ENCODE measurements around the gene RELB.

GRCh38 chr19:45056831-45057230, 55.6 kb downstream of the RELB start:
- no peak for TF ChIP-seq POLR2AphosphoS5 (IDR thresholded peaks at IDR 0.05; ENCODE audit: low read depth, low read length)
- TF ChIP-seq TAF1 (IDR thresholded peaks at IDR 0.05; ENCODE audit: borderline replicate concordance, insufficient read depth, low read length) = no peak
- no peak for TF ChIP-seq SIN3A (IDR thresholded peaks at IDR 0.05; ENCODE audit: borderline replicate concordance, insufficient read depth, low read length)

Data from PFSK-1 (cell line).